Astrocyte (in vitro differentiated cells and primary cell): Measurements from ENCODE around the gene TSGA10. TPM values are rescaled to one million over a fixed set of nuclear protein-coding genes. Genes with fewer than 3 reads are reported as not detected.
"Not testable (repeated sequence)": the region's sequence is repeated elsewhere in the genome, so short reads cannot be mapped to it uniquely, and the experiment has no call there.

Experiments used
- DNase-seq: peaks from one replicate; pipeline ENCODE4 v3.0.0-alpha.2; 2010; ENCODE audit warnings: low read depth
- FAIRE-seq: peaks from 2 replicates; lab custom pipeline; 2011; peaks lifted over from hg19 to GRCh38; lab: Jason Lieb, UNC
- H2AFZ ChIP-seq: 2 replicates; pipeline ENCODE4 v1.6.0; 2012; ENCODE audit warnings: low read depth, low read length, inconsistent platforms
- H3K27ac ChIP-seq: 2 replicates; pipeline ENCODE4 v1.5.1; 2011; ENCODE audit warnings: low read depth, low read length, inconsistent platforms
- H3K27me3 ChIP-seq: 2 replicates; pipeline ENCODE4 v1.6.0; 2011; ENCODE audit warnings: low read length, inconsistent platforms; ENCODE audit not compliant: insufficient read depth
- H3K36me3 ChIP-seq: 2 replicates; pipeline ENCODE4 v1.5.1; 2011; ENCODE audit warnings: low read length, inconsistent platforms; ENCODE audit not compliant: insufficient read depth
- H3K4me1 ChIP-seq: 2 replicates; pipeline ENCODE4 v1.5.1; 2011; ENCODE audit warnings: low read length, inconsistent platforms; ENCODE audit not compliant: insufficient read depth
- H3K4me2 ChIP-seq: 2 replicates; pipeline ENCODE4 v1.6.0; 2012; ENCODE audit warnings: low read length, inconsistent platforms
- H3K4me3 ChIP-seq: 2 replicates; pipeline ENCODE4 v1.5.1; 2011; ENCODE audit warnings: low read depth, mild to moderate bottlenecking, low read length, inconsistent platforms; ENCODE audit not compliant: insufficient read depth
- H3K79me2 ChIP-seq: 2 replicates; pipeline ENCODE4 v1.6.0; 2012; ENCODE audit warnings: mild to moderate bottlenecking, low read length, inconsistent platforms; ENCODE audit not compliant: insufficient read depth
- H3K9ac ChIP-seq: 2 replicates; pipeline ENCODE4 v1.6.0; 2012; ENCODE audit warnings: mild to moderate bottlenecking, low read length, inconsistent platforms
- H3K9me3 ChIP-seq: 2 replicates; pipeline ENCODE4 v1.5.1; 2012; ENCODE audit warnings: low read depth, mild to moderate bottlenecking, low read length, inconsistent platforms; ENCODE audit not compliant: insufficient read depth
- H4K20me1 ChIP-seq: 2 replicates; pipeline ENCODE4 v1.6.0; 2012; ENCODE audit warnings: low read length, inconsistent platforms; ENCODE audit not compliant: insufficient read depth
- H3K27ac Mint-ChIP-seq: one replicate; pipeline ENCODE4 v1.8.0; 2021; ENCODE audit warnings: mild to moderate bottlenecking, mixed read lengths; ENCODE audit not compliant: unreplicated experiment
- H3K27me3 Mint-ChIP-seq: one replicate; pipeline ENCODE4 v1.8.0; 2021; ENCODE audit warnings: low read depth, mixed read lengths; ENCODE audit not compliant: unreplicated experiment
- H3K36me3 Mint-ChIP-seq: one replicate; pipeline ENCODE4 v1.8.0; 2021; ENCODE audit warnings: low read depth, mixed read lengths; ENCODE audit not compliant: unreplicated experiment
- H3K4me1 Mint-ChIP-seq: one replicate; pipeline ENCODE4 v1.8.0; 2021; ENCODE audit warnings: low read depth, mixed read lengths; ENCODE audit not compliant: unreplicated experiment
- H3K4me3 Mint-ChIP-seq: one replicate; pipeline ENCODE4 v1.8.0; 2021; ENCODE audit warnings: mild to moderate bottlenecking, moderate library complexity, mixed read lengths; ENCODE audit not compliant: unreplicated experiment
- H3K9me3 Mint-ChIP-seq: one replicate; pipeline ENCODE4 v1.8.0; 2021; ENCODE audit warnings: mild to moderate bottlenecking, mixed read lengths; ENCODE audit not compliant: unreplicated experiment
- EZH2 ChIP-seq: IDR thresholded peaks from 2 replicates; pipeline ENCODE4 v1.6.1; 2012; ENCODE audit warnings: mild to moderate bottlenecking, low read length, inconsistent platforms; ENCODE audit not compliant: insufficient read depth
- total RNA-seq: library from RNA; stranded (reverse); gene quantifications from 2 replicates; pipeline ENCODE4 v1.2.1, GENCODE V29; 2021
- TF ChIP-seq, protein P1 (sequence below): IDR thresholded peaks from 2 replicates; pipeline ENCODE4 v1.5.1; 2011; ENCODE audit warnings: low read depth, mild to moderate bottlenecking, inconsistent platforms, low read length, moderate library complexity; ENCODE audit not compliant: insufficient read depth

TSGA10 gene
- total RNA-seq, 1 donor from 2014 or later, result 3.9 TPM

DNA sequence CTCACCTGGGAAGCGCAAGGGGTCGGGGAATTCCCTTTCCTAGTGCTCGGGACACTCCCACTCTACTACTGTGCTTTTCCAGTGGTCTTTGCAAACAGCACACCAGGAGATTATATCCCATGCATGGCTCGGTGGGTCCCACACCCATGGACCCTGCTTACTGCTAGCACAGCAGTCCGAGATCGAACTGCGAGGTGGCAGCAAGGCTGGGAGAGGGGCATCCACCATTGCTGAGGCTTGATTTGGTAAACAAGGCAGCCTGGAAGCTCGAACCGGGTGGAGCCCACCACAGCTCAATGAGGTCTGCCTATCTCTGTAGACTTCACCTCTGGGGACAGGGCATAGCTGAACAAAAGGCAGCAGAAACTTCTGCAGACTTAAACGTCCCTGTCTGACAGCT, 154.0 kb downstream of the TSGA10 start:
- DNase-seq (no peak), FAIRE-seq (no peak)
- Mint-ChIP-seq H3K4me3 (no peak overlapping the region), H3K9me3 (peaks cover 22% of the 10 kb centered on the region), H3K27ac (no peak overlapping the region), H3K4me1 (no peaks in the 10 kb centered on the region), H3K36me3 (peaks cover 7% of the 10 kb centered on the region), H3K27me3 (peaks cover 8% of the 10 kb centered on the region)
- Histone ChIP-seq H3K9me3 (no peaks in the 10 kb centered on the region), H3K27me3 (no peaks in the 10 kb centered on the region), H3K4me2 (no peak overlapping the region), H4K20me1 (no peaks in the 10 kb centered on the region), H3K4me1 (no peaks in the 10 kb centered on the region), H3K27ac (no peak overlapping the region), H3K79me2 (no peaks in the 10 kb centered on the region), H3K36me3 (no peaks in the 10 kb centered on the region), H3K4me3 (no peak overlapping the region), H3K9ac (no peak overlapping the region), H2AFZ (no peak overlapping the region)
- TF ChIP-seq, protein P1, sequence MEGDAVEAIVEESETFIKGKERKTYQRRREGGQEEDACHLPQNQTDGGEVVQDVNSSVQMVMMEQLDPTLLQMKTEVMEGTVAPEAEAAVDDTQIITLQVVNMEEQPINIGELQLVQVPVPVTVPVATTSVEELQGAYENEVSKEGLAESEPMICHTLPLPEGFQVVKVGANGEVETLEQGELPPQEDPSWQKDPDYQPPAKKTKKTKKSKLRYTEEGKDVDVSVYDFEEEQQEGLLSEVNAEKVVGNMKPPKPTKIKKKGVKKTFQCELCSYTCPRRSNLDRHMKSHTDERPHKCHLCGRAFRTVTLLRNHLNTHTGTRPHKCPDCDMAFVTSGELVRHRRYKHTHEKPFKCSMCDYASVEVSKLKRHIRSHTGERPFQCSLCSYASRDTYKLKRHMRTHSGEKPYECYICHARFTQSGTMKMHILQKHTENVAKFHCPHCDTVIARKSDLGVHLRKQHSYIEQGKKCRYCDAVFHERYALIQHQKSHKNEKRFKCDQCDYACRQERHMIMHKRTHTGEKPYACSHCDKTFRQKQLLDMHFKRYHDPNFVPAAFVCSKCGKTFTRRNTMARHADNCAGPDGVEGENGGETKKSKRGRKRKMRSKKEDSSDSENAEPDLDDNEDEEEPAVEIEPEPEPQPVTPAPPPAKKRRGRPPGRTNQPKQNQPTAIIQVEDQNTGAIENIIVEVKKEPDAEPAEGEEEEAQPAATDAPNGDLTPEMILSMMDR, result no peak
- TF ChIP-seq EZH2, result no peak

DNA sequence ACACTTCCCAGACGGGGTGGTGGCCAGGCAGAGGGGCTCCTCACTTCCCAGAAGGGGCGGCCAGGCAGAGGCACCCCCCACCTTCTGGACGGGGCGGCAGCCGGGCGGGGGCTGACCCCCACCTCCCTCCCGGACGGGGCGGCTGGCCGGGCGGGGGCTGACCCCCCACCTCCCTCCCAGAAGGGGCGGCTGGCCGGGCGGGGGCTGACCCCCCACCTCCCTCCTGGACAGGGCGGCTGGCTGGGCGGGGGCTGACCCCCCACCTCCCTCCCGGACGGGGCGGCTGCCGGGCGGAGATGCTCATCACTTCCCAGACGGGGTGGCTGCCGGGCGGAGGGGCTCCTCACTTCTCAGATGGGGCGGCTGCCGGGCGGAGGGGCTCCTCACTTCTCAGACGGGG, 166.0 kb downstream of the TSGA10 start:
- not testable (repeated sequence) for H3K4me1 ChIP-seq, H3K9ac ChIP-seq, H3K4me1 Mint-ChIP-seq, H3K9me3 ChIP-seq, H4K20me1 ChIP-seq, H3K4me2 ChIP-seq, DNase-seq, H3K27ac Mint-ChIP-seq, H3K27me3 Mint-ChIP-seq, H3K4me3 Mint-ChIP-seq, H3K27ac ChIP-seq, H3K36me3 ChIP-seq, H3K27me3 ChIP-seq, H3K36me3 Mint-ChIP-seq, H3K4me3 ChIP-seq, FAIRE-seq, H3K79me2 ChIP-seq, H2AFZ ChIP-seq
- peaks cover 12% of the 10 kb centered on the region for H3K9me3 Mint-ChIP-seq

DNA sequence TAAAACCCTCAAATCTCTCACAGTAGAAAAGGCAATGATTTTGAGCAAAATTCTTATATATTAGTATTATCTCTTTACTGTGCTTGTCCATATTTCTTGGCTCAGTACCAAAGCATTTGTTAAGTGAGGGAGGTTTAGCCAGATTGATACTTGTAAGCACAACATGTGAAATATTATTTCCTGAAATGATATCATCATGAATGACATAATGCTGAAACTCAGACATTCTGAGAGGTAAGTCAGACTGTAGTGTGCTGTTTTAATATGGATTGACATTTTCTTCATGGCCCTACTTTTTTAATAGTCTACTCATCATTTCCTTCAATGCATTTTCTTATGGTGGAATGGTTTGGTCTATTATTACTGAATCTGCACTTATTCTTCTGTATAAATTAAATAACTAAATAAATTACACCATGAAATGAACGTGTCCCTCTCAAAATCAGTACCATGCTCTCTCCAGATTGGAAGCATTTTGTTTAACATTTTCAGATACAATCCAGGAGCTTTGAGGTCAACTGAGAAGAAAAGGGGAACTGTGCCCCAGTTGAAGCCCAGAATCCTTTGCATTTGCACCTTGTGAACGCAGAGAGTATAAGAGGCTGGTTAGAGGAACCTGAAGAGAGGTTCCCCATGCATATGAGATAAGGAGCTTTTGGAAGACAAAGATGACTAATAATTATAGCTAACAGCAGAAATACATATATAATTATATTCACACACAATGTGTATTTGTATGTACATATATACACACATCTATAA, 168.7 kb downstream of the TSGA10 start:
- no peaks in the 10 kb centered on the region for H3K4me1 Mint-ChIP-seq
- no peak overlapping the region for H3K27ac ChIP-seq
- no peak overlapping the region for H3K27ac Mint-ChIP-seq
- peaks cover 15% of the 10 kb centered on the region for H3K9me3 Mint-ChIP-seq
- H3K9ac ChIP-seq, result no peak overlapping the region
- H3K36me3 Mint-ChIP-seq, result peaks cover 4% of the 10 kb centered on the region
- H3K4me2 ChIP-seq, result no peak overlapping the region
- H4K20me1 ChIP-seq, result no peaks in the 10 kb centered on the region
- no peaks in the 10 kb centered on the region for H3K36me3 ChIP-seq
- H3K4me3 ChIP-seq, result no peak overlapping the region
- H3K27me3 ChIP-seq, result no peaks in the 10 kb centered on the region
- H3K9me3 ChIP-seq, result no peaks in the 10 kb centered on the region
- no peaks in the 10 kb centered on the region for H3K79me2 ChIP-seq
- DNase-seq (no peak), FAIRE-seq (no peak)
- peaks cover 2% of the 10 kb centered on the region for H3K27me3 Mint-ChIP-seq
- no peak for TF ChIP-seq EZH2
- TF ChIP-seq, protein P1, result no peak
- H2AFZ ChIP-seq, result no peak overlapping the region
- H3K4me1 ChIP-seq, result no peaks in the 10 kb centered on the region
- H3K4me3 Mint-ChIP-seq, result no peak overlapping the region
